NCI-H2171 (cell line): Measurements from ENCODE around the gene IL34.

Experiments used
- DNase-seq: peaks from one replicate; lab custom pipeline; 2025; lab: John Stamatoyannopoulos, UW

IL34 gene

GRCh38 chr16:70689035-70689969 is 42.9 kb downstream of the IL34 start:
- no peak for DNase-seq

GRCh38 chr16:70689970-70690891 is 43.9 kb downstream of the IL34 start:
- DNase-seq = peak; percentile 25

DNA sequence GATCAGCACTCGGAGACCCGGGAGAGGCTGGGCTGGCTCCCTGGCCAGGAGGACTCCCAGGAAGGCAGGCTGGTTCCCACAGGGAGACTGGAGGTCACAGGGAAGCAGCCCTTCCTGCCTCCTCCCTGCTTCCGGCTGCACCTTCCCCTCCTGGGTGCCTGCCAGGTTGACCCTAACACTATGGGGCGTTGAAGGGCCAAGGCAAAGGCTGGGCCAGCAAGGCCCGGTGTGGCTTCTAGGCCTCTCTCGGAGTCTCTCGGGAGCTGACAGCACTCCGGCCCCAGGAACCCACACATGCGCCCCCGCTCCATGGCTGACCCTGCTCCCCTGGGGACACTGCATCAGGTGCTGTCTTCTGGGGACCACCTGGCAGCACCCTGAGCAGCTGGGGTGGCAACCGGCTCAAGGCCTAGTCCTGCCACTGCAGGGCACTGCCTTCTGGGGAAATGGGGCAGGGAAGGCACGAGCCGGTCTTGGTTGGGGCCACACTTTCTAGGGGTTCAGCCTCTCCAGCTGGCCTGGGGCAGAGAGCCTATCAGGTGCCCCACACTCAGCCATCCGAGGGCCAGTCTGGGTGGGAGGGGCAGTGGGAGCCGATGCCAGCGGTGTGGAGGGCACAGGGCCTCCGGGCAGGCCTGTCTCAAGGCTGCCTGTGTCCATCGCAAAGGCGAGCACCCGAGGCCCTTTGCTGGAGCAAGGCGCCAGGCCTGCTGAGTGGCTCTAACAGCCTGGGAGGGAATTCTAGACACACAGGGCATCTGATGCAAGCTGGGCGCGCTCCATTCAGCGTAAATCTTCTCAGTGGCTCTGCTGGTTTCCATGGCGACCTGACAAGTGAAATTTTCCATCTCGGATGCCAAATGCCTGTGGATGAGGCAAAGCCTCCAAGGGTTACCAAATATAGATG is 45.1 kb downstream of the IL34 start:
- no peak for DNase-seq

- DNase-seq = no peak
Observed at GRCh38 chr16:70692130-70692872, 45.9 kb downstream of the IL34 start.

DNA sequence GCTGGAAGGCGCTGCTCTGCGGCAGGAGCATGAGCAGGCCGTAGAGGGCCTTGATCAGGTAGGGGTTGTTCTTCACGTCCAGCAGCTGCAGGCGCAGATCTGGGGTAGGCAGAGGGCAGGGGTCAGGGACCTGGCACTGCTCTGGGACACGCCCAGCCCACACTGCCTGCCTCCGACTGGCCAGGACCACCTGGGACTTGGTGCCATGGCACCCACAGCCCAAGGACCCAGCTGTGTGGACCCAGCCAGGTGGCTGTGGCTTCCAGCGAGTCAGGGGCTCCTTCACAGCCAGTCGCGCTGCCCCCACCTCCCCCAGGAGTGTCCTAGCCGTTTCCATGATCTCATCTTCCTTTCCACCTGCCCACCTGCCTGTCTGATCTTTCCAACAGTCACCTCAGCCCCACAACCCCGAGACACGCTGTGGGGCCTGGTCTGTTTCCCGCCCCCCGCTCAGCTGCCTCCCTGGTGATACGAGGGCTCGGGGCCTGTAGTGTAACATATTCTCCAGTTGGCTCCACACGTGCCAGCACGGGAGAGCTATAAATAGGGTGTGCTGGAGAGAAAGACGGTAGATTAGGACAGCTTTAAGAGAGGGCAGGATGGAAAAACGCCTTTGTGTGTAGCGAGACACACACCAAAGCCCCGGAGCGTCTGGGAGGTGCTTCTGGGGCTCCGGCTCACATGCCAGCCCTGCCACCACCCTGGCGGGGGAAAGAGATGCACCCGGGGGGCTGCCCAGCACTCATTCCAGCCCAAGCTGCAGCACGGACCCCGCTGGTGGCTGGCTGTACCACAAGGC is 46.7 kb downstream of the IL34 start:
- no peak for DNase-seq

DNA sequence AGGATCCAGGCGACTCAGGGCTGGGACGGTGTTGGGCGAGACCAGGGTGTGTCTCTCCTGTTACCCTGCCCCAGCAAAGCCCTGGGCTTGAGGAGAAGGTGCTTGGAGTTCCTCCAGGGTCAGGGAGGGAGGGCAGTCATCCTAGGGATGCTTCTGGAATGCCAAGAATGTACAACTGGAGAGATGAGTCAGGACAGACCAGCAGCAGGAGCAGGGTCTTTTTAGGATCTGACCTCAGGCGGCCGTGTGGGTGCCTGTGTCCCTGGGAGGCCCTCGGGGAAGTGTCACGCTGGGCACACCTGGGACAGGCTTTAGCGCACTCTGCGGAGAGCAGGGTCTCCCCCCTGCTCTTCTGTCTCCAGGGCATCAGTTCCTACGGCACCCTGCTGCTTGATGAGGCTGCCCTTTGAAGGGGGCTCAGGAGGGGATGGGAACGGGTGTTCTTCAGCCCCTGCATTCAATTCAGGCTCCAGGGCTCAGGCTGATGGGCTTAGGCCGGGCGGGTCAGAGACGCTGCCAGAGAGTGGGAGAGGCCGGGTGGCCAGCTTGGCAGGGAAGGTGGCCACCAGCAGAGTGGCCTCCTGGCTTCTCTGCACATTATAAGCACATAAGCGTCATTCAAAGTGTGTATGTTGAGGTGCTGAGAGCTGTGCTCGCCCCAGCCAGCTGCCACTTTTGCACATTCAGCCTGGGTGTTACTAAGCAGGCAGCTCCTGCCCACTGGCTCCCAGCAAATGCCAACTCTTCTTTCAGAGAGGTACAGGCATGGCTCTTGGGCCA is 47.9 kb downstream of the IL34 start:
- no peak for DNase-seq

DNA sequence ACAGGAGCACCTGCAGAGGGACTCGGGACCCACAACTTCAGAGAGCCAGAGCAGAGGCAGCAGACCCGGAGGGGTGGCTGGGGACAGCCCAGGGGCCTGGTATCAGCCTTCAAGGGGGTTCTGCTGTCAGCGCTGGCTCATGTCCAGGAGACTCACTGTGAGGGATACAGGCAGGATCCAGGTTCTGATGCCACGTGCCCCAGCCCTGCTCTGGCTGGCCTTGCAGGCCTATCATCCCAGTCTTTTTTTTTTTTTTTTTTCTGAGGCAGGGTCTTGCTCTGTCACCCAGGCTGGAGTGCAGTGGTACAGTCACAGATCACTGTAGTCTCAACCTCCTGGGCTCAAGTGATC is 48.5 kb downstream of the IL34 start:
- DNase-seq = no peak

DNA sequence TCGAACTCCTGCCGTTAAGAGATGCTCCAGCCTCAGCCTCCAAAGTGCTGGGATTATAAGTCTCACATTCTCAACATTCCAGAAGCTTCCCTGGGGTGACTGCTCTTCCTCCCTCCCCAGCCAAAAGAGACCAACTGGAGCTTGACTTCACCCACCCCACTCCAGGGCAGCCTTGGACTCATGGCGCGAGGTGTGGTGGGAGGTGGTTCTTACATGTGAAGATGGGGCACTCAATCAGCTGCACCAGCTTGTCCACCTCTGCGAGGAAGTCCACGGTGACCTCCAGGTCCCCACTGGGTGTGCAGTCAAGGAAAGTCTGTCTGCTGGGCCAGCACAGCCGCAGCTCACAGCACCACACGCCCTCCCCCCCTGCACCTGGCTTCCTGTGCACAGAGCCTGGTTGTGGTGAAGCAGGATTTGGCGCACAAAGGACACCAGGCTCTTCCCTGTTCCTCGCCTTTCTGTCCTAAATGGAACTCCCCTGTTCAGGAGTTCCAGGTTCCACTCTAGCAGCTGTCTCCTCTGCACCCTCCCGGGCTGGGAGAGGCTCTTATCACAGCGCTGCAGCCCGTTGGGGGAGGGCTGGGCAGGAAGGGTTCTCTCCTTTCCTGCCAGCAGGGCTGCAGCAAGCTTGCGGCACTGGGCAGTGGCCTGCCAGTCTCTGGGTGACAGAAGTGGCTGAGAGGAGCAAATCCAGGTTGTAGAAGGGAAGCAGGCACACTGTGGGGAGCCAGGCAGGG is 49.1 kb downstream of the IL34 start:
- DNase-seq = no peak

- no peak for DNase-seq
Observed at GRCh38 chr16:70696355-70696754, 50.0 kb downstream of the IL34 start.

DNA sequence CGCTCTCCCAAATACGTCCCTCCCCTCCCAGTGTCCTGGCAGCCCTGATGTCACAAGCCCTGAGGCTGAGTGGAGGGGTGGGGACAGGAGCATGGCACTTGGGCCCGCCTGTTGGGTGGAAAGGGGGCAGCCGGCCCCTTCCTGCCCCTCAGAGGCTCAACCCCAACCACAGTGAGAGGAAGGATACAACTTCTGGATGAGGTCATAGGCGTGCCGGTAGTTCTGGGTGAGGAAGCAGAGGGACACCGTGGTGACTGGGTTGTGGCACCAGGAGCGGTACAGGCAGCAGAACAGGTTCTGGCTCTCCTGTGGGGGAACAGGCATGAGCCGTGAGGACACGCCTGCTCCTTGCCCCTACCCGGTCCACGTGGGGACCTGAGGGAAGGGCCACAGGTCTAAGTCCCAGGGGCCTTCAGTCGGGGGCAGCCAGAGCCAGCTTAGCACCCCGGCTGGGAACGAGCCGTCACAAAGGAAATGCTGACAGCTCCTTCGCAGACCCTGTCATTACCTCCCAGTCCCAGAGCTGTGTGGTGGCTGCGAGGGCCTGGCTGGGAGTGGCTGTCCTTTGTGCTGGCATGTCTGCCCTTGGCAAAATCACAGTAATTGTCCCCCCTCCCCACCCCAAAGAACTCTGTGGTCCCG is 50.7 kb downstream of the IL34 start:
- no peak for DNase-seq

- DNase-seq = no peak
Observed at GRCh38 chr16:70697594-70698170, 51.3 kb downstream of the IL34 start.

DNA sequence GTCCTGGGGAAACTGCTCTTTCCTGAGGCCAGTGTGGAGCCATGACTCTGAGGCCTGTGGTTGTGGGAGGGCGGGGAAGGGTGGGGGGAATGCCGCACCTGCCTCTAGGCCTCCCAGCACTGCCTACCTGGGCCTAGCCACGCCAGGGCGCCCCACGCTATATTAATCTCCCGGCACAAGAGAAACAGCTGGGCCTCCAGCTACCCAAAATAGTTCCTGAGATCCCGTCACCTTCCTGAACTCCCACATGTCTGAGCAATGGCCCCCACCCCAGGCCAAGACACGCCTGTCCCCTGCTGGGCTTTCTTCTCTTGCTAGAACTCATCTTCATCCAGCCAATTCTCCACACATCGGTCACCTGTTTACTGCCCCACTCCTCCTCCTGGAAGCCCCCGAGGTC is 52.5 kb downstream of the IL34 start:
- DNase-seq = no peak

DNA sequence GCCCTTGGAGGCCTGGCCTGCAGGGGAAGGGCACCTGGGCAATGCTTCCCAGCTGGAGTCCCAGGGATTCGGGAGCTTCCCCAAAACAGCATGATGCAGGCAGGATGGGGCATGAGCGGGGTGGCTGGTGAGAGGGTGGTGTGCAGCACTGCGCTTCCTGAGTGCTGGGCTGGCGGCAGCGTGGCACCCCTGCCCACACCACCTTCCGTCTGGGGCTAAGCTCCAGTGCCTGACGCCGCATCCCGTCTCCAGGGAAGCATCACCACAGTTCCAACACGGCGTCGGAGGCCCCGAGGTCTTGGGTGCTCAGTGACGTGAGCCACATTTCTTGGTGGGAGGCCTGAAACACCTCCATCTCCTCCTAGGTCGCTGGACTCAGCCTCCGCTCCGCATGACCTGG is 53.3 kb downstream of the IL34 start:
- DNase-seq = no peak

GRCh38 chr16:70700101-70701020 is 54.0 kb downstream of the IL34 start:
- DNase-seq = peak; percentile 47

- no peak for DNase-seq
Observed at GRCh38 chr16:70701036-70701435, 54.7 kb downstream of the IL34 start.

GRCh38 chr16:70701596-70701995 is 55.2 kb downstream of the IL34 start:
- DNase-seq = no peak

GRCh38 chr16:70701998-70702397 is 55.6 kb downstream of the IL34 start:
- no peak for DNase-seq
